GM12874 (cell line): Measurements from ENCODE around the gene SMURF2.

ENCODE experiments used
- CTCF ChIP-seq: IDR thresholded peaks from 2 replicates; pipeline ENCODE4 v1.5.1; 2011; ENCODE audit warnings: low read depth, mild to moderate bottlenecking, control low read depth, low read length, moderate library complexity; ENCODE audit not compliant: insufficient read depth

Gene SMURF2

DNA sequence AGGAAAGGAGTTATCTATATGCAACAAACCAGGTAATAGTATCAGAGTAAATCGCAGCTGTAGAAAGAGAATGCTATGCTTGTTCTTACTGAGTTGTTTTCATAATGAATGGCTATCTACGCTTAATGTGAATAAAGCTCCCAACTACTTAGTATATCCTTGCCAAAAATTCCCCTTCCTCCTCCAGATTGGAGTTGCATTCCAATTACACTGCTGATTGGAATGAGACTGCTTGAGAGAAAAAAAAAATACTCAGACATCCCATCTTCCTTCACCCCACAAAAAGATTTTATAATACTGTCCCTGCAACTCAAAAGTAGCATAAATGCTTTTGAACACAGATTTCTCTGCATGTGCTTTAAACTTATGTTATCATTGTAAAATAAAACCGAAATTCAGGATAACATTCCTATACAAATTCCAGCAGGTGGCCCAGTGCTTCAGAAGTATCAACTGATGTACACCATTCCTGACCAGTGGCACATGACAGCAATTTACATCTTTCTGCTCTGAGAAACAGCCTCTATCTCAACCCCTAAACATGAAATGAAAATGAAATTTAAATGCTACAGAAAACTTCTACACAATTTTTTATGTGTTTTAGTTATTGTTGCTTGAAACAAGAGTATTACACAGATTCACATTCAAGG is 47.0 kb downstream of the SMURF2 start:
- TF ChIP-seq CTCF = no peak

DNA sequence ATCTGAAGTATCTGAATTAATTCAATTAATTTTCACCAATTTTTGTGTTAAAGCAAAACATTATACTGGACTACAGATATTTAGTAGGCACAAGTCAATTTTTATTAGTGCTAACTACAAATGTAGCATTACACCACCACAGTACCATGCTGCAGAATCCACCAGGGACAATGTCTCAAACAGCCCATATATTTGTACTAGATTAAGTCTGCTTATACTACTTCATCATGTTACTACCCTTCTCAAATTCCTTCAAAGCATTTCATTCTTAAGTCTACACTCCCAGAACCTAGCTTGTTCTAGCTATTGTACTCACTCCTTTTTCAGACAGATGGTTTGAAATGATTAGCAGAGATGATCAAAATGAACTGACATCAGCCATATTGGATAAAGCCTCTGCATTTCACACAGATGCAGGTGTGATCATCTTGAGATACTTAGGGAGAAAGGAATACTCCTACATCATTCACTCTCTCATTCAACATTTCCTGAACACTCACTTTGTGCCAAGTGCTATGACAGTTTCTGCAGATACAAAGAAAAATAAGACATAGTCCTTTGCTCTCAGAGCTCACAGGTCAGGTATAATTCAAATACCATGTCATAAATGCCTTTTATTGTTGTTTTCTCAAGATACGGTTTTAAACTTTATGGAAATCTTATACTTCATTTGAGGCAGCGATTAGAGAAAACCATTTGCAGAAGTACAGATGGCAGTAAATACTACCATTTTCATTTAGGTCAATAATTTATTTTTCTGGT is 47.7 kb downstream of the SMURF2 start:
- TF ChIP-seq CTCF = no peak

- no peak for TF ChIP-seq CTCF
Measured at GRCh38 chr17:64611369-64611768, 50.7 kb downstream of the SMURF2 start.

GRCh38 chr17:64608571-64608981 is 53.5 kb downstream of the SMURF2 start:
- TF ChIP-seq CTCF = no peak

- no peak for TF ChIP-seq CTCF
Measured at GRCh38 chr17:64607862-64608565, 54.1 kb downstream of the SMURF2 start.

- no peak for TF ChIP-seq CTCF
Measured at GRCh38 chr17:64603987-64604386, 58.1 kb downstream of the SMURF2 start.

- no peak for TF ChIP-seq CTCF
Measured at GRCh38 chr17:64599827-64600226, 62.3 kb downstream of the SMURF2 start.
